K562 (cell line): ENCODE results near the gene ARHGAP10. TPM values are rescaled to one million over a fixed set of nuclear protein-coding genes. Genes with fewer than 3 reads are reported as not detected.

Experiments
- ATAC-seq: fragments of 200-7000 bp; cut with Tn5 transposase; 3 replicates; pipeline ENCODE4 v1.9.1; 2020; ENCODE audit warnings: moderate library complexity
- BruUV-seq: library from RNA; stranded (reverse); fragments of 400-500 nt; replicated peaks from 2 replicates; lab custom pipeline; 2021; lab: Mats Ljungman, UMichigan
- CTCF ChIA-PET: fragments of 300-600 bp; formaldehyde crosslinking; extraction: SDS; loops from one replicate; lab custom pipeline; 2021; ENCODE audit warnings: low intra/inter-chr PET ratio; lab: Yijun Ruan, JAX
- POLR2A ChIA-PET: fragments of 300-600, 350-650 bp; sonication (Branson Sonifier 250); formaldehyde crosslinking; extraction: SDS; loops from one replicate; lab custom pipeline; 2021; ENCODE audit warnings: antibody characterized with exemption, inconsistent platforms; lab: Yijun Ruan, JAX
- DNase-seq, 4 experiments: peaks; one replicate each; pipeline versions ENCODE4 v3.0.0 to v3.0.0-alpha.2; 2011 to 2018; ENCODE audit warnings: low spot score in 3 of 4, mixed read lengths in 3 of 4; ENCODE audit errors: extremely low read depth in 1 of 4
- FAIRE-seq: peaks from 2 replicates; lab custom pipeline; 2011; peaks lifted over from hg19 to GRCh38; lab: Jason Lieb, UNC
- H2AFZ ChIP-seq: 2 replicates; pipeline ENCODE4 v1.6.0; 2011; ENCODE audit warnings: low read depth, low read length, control low read depth, inconsistent platforms
- H3K27ac ChIP-seq: fragments of 200-600 bp; 3 replicates; pipeline ENCODE4 v1.8.0; 2011; ENCODE audit warnings: low read depth, mild to moderate bottlenecking, control low read depth, inconsistent platforms, low read length, moderate library complexity, mixed read lengths; ENCODE audit errors: extremely low read depth
- H3K27me3 ChIP-seq, 2 experiments: fragments of 300-600 bp in 1 of 2; 2 replicates in 1 of 2; 3 replicates in 1 of 2; pipeline versions ENCODE4 v1.6.0 to v1.8.0; 2011; ENCODE audit warnings: inconsistent platforms in 2 of 2, low read length in 2 of 2, mild to moderate bottlenecking in 1 of 2, mixed read lengths in 1 of 2, moderate library complexity in 1 of 2; ENCODE audit not compliant: control insufficient read depth in 2 of 2, insufficient read depth in 2 of 2
- H3K36me3 ChIP-seq: fragments of 300-600 bp; 3 replicates; pipeline ENCODE4 v1.8.0; 2011; ENCODE audit warnings: mild to moderate bottlenecking, low read length, inconsistent platforms; ENCODE audit not compliant: control insufficient read depth, insufficient read depth
- H3K4me1 ChIP-seq, 2 experiments: fragments of 200-600 bp in 1 of 2; replicated peaks in 1 of 2; 2 replicates in 1 of 2; 3 replicates in 1 of 2; pipeline versions ENCODE4 v1.5.1 to v1.8.0; 2011; ENCODE audit warnings: inconsistent platforms in 2 of 2, low read length in 2 of 2, mild to moderate bottlenecking in 1 of 2, mixed read lengths in 1 of 2, moderate library complexity in 1 of 2; ENCODE audit not compliant: control insufficient read depth in 2 of 2, insufficient read depth in 2 of 2
- H3K4me2 ChIP-seq: 2 replicates; pipeline ENCODE4 v1.6.1; 2011; ENCODE audit warnings: low read length, control low read depth, inconsistent platforms, mixed read lengths; ENCODE audit not compliant: insufficient read depth
- H3K4me3 ChIP-seq: fragments of 200-600 bp; sonication (generic), shearing (Covaris generic); 2 replicates; pipeline ENCODE4 v1.5.1; 2016; ENCODE audit warnings: control low read depth, inconsistent platforms
- H3K79me2 ChIP-seq: fragments of 200-600 bp; 3 replicates; pipeline ENCODE4 v1.8.0; 2011; ENCODE audit warnings: low read length, inconsistent platforms; ENCODE audit not compliant: control insufficient read depth, insufficient read depth
- H3K9ac ChIP-seq, 2 experiments: 2 replicates each; pipeline versions ENCODE4 v1.6.0 to v1.6.1; 2011; ENCODE audit warnings: low read depth in 2 of 2, low read length in 2 of 2, control low read depth in 1 of 2, inconsistent platforms in 1 of 2, mild to moderate bottlenecking in 1 of 2, mixed read lengths in 1 of 2; ENCODE audit not compliant: insufficient read depth in 1 of 2
- H3K9me1 ChIP-seq: one replicate; pipeline ENCODE4 v1.6.0; 2011; ENCODE audit warnings: inconsistent platforms, mild to moderate bottlenecking, low read length, moderate library complexity; ENCODE audit not compliant: control insufficient read depth, insufficient read depth
- H3K9me3 ChIP-seq: replicated peaks from 2 replicates; pipeline ENCODE4 v1.5.1; 2011; ENCODE audit warnings: low read depth, low read length, inconsistent platforms; ENCODE audit not compliant: control insufficient read depth, insufficient read depth
- H4K20me1 ChIP-seq: replicated peaks from 2 replicates; pipeline ENCODE4 v1.6.1; 2011; ENCODE audit warnings: low read length, inconsistent platforms, mixed read lengths; ENCODE audit not compliant: control insufficient read depth, insufficient read depth
- BACH1 ChIP-seq: fragments of 200-800 bp; sonication (Bioruptor generic); IDR thresholded peaks from 2 replicates; pipeline ENCODE4 v1.6.1; 2016; ENCODE audit warnings: missing genetic modification characterization, missing compliant biosample characterization
- CBFA2T3 ChIP-seq: fragments of 450-650 bp; IDR thresholded peaks from 2 replicates; pipeline ENCODE4 v1.6.1; 2017
- CC2D1A ChIP-seq: fragments of 450-650 bp; IDR thresholded peaks from 2 replicates; pipeline ENCODE4 v1.6.1; 2017; ENCODE audit warnings: mild to moderate bottlenecking
- DIDO1 ChIP-seq: fragments of 450-650 bp; IDR thresholded peaks from 2 replicates; pipeline ENCODE4 v1.6.1; 2016; ENCODE audit warnings: low read depth, missing biosample characterization, missing genetic modification characterization
- E4F1 ChIP-seq: fragments of 250-450 bp; sonication (Bioruptor Pico); IDR thresholded peaks from 2 replicates; pipeline ENCODE4 v1.5.0; 2021; ENCODE audit warnings: mild to moderate bottlenecking, borderline replicate concordance
- EZH2 ChIP-seq: IDR thresholded peaks from 2 replicates; pipeline ENCODE4 v1.6.1; 2012; ENCODE audit warnings: low read depth, mild to moderate bottlenecking, inconsistent platforms, low read length, borderline replicate concordance
- FOS ChIP-seq: IDR thresholded peaks from 3 replicates; pipeline ENCODE4 v1.6.1; 2011; ENCODE audit not compliant: insufficient read length; ENCODE audit errors: extremely low read depth
- FOXA3 ChIP-seq, 2 experiments: fragments of 450-650 bp in 1 of 2; sonication (generic) in 1 of 2; formaldehyde crosslinking; IDR thresholded peaks in 1 of 2; conservative IDR thresholded peaks in 1 of 2; 2 replicates each; pipeline versions ENCODE4 v1.4.0 to v1.8.0; 2020 to 2022; ENCODE audit warnings: mild to moderate bottlenecking in 2 of 2, missing genetic modification reagents in 1 of 2
- HSF4 ChIP-seq: fragments of 250-450 bp; sonication (Bioruptor Pico); IDR thresholded peaks from 2 replicates; pipeline ENCODE4 v2.1.2; 2022; ENCODE audit warnings: mild to moderate bottlenecking, moderate library complexity, borderline replicate concordance
- NCOA4 ChIP-seq: fragments of 450-650 bp; IDR thresholded peaks from 2 replicates; pipeline ENCODE4 v1.6.1; 2018; ENCODE audit warnings: mild to moderate bottlenecking; ENCODE audit not compliant: partially characterized antibody
- PCBP1 ChIP-seq: fragments of 200-400 bp; formaldehyde crosslinking; IDR thresholded peaks from 2 replicates; pipeline ENCODE4 v1.6.1; 2018; ENCODE audit warnings: mild to moderate bottlenecking, low read depth, low read length; ENCODE audit not compliant: poor library complexity, severe bottlenecking
- RFX5 ChIP-seq: IDR thresholded peaks from 2 replicates; pipeline ENCODE4 v1.6.1; 2011; ENCODE audit warnings: low read depth, mild to moderate bottlenecking, improper control_type of control experiment, low read length
- TAF1 ChIP-seq: IDR thresholded peaks from 2 replicates; pipeline ENCODE4 v1.6.1; 2011; ENCODE audit warnings: mild to moderate bottlenecking, low read length, moderate library complexity; ENCODE audit not compliant: insufficient read depth, control insufficient read depth, severe bottlenecking; ENCODE audit errors: extremely low read depth
- TRIM24 ChIP-seq, 2 experiments: fragments of 450-650 bp; IDR thresholded peaks; 2 replicates each; pipeline ENCODE4 v1.6.1; 2016
- ZC3H4 ChIP-seq: sonication (generic); formaldehyde crosslinking; IDR thresholded peaks from 2 replicates; pipeline ENCODE4 v1.9.0; 2021; ENCODE audit warnings: missing genetic modification reagents, borderline replicate concordance
- ZNF584 ChIP-seq: fragments of 200-800 bp; sonication (Bioruptor generic); IDR thresholded peaks from 2 replicates; pipeline ENCODE4 v1.6.1; 2016; ENCODE audit warnings: low read depth, mild to moderate bottlenecking, missing genetic modification characterization, missing compliant biosample characterization
- WGBS: fragments of 100-300 bp; shearing (Covaris generic); methylation state at CpG from one replicate; pipeline ENCODE4 v1.1.6; 2016; ENCODE audit warnings: low coverage, mixed read lengths; ENCODE audit not compliant: insufficient coverage; ENCODE audit errors: missing lambda C conversion rate; 5-methylcytosine and 5-hydroxymethylcytosine counted together
- in situ Hi-C: fragments of 300-500 bp; cut with MboI; formaldehyde crosslinking; loops from 4 replicates; pipeline ENCODE4 v1.15.0; 2018; ENCODE audit warnings: inconsistent platforms, mixed read lengths
- intact Hi-C: fragments of 100-400 bp; cut with micrococcal nuclease; formaldehyde crosslinking; loops from 2 replicates; pipeline ENCODE4 v1.14.2; 2022
- polyA plus RNA-seq, 8 experiments: library from polyadenylated mRNA; depleted of rRNA in 4 of 8; stranded (reverse) in 5 of 8; unstranded in 3 of 8; fragments of >200 nt; fragmentation: Nextera tagmentation in 2 of 8; fragmentation: Illumina TruSeq in 1 of 8; extraction: Ambion mirVana in 2 of 8; extraction: Trizol in 1 of 8; gene quantifications; 2 replicates each; pipeline versions ENCODE4 v1.2.1 to v1.2.3, GENCODE V29; 2011 to 2014; ENCODE audit warnings: inconsistent platforms in 1 of 8, missing spikeins in 1 of 8
- total RNA-seq, 7 experiments: library from RNA; depleted of rRNA in 6 of 7; stranded (reverse); fragments of >200 nt in 6 of 7; fragmentation: Illumina TruSeq in 2 of 7; extraction: Trizol in 2 of 7; gene quantifications; 2 replicates each; pipeline versions ENCODE4 v1.2.1 to v1.2.3, GENCODE V29; 2011 to 2021; ENCODE audit warnings: low replicate concordance in 1 of 7

Gene ARHGAP10
- total and polyA plus RNA-seq, 9 of the 15 experiments (the other 6 are each of a cell fraction or from before 2014, with no cell fraction given), result 0.03 to 0.22 (median 0.06) TPM; not detected in 3

- in situ Hi-C loops, result no loop called here
- no peak for ATAC-seq
- CTCF ChIA-PET, result no interaction called here
Measured at GRCh38 chr4:147749811-147750321, 18.0 kb downstream of the ARHGAP10 start.

More at GRCh38 chr4:147749811-147750321, 18.0 kb downstream of the ARHGAP10 start:
- no peaks in the 10 kb centered on the region for H3K9me3 ChIP-seq
- BruUV-seq, result no TSS peak
- H3K27me3 ChIP-seq, result peaks cover 4 to 12% of the 10 kb centered on the region in 2 experiments; a peak in 3 of 5 replicates
- TF ChIP-seq NCOA4 (no peak), CC2D1A (no peak), TRIM24 (IDR thresholded peaks at IDR 0.05) (no peak), FOS (no peak), ZNF584 (no peak), RFX5 (no peak), BACH1 (no peak), EZH2 (no peak), FOXA3 (CRISPR knock-in tag; conservative IDR thresholded peaks at IDR 0.05 in 1 of 2, IDR thresholded peaks at IDR 0.05 in 1 of 2) (no peak), DIDO1 (tag) (no peak), HSF4 (CRISPR knock-in tag) (no peak), TAF1 (no peak), PCBP1 (no peak), ZC3H4 (no peak), E4F1 (CRISPR knock-in tag) (no peak), CBFA2T3 (no peak)
- H3K4me3 ChIP-seq, result no peak overlapping the region
- WGBS, result 0% methylated on average over 3 of the region's 3 CpGs
- intact Hi-C loops, result no loop called here
- H3K9me1 ChIP-seq, result no peaks in the 10 kb centered on the region
- H3K79me2 ChIP-seq, result no peaks in the 10 kb centered on the region
- H3K9ac ChIP-seq, result no peak overlapping the region
- no peak overlapping the region for H3K4me2 ChIP-seq
- POLR2A ChIA-PET, result no interaction called here
- H2AFZ ChIP-seq, result no peak overlapping the region
- no peaks in the 10 kb centered on the region for H3K36me3 ChIP-seq
- no peaks in the 10 kb centered on the region for H4K20me1 ChIP-seq
- H3K4me1 ChIP-seq, result no peaks in the 10 kb centered on the region
- FAIRE-seq, result peak; percentile 11
- no peak for DNase-seq
- no peak overlapping the region for H3K27ac ChIP-seq
